NCI-H526 (cell line): ENCODE data around the gene ARHGDIA.
A peak's percentile ranks its signal among the peaks of the same experiment; 100 is the strongest.

ENCODE experiments used
- DNase-seq, 2 experiments: peaks; one replicate each; lab custom pipeline; 2025; lab: John Stamatoyannopoulos, UW

Gene ARHGDIA

DNA sequence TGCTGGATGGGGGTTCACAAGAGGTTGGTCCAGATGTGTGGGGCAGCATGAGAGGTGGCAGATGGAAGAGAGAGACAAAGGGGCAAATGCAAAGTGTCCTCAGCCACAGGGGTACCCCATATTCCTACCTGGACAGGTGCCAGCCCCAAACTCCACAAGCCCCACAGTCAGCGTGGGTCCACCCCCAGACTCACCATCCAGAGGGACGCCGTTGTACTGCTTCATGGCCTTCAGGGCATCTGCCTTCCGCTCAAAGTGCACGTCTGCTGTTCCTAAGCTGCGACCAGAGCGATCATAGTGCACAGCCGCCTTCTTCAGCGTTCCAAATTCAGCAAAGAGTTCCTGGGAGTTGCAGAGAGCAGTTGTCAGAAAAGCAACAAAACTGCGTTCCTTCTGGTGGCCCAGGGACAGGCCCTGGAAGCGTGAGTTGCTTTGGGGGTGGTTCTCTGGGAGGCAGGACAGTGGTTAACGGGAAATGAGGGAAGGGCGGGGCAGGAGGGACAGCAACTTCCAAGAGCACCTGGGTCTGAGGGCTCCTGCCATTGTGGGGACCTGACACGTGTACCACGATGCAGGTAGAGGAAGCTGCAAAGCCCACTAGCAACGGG lies 18.0 kb upstream of the ARHGDIA start:
- no peak for DNase-seq

DNA sequence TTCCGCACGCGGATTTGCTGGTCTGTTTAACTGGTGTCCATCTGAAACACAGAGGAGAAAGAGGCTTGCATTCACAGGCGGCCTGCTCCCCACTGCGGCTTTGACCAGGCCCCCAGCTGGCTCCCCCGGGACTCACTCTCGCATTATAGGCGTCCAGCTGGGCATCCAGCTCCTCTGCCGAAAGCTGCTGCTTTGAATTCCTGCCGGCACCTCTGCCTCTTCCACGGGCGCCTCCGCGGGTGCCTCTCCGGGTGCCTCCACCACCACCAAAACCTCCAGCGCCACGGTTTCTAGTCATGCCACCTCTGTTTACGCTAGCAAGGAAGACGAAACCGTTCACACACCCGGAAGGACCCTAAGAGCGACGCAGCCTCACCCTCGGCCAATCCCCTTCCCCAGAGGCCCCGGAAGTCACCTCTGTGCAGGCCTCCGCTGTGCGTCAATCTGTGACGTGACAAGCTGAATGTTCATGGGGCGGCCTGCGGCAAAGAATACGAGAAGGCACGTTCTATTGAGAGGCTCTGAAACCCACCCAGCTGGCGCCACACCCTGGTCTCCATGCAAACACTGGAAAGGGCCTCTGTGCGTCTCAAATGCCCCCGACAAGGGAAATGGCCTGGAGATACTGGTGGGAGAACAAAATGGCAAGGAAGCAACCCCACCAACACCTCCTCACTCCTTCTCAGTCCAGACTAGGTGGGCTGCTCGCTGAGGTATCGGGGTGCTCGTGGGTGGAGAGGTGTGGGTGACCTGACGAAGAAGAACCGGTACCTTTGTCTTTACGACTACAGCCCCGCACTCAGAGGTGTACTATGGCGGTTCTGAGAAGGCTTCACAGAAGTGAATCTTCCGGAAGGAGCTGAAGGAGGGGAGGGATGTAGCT lies 17.2 kb upstream of the ARHGDIA start:
- DNase-seq = no peak

DNA sequence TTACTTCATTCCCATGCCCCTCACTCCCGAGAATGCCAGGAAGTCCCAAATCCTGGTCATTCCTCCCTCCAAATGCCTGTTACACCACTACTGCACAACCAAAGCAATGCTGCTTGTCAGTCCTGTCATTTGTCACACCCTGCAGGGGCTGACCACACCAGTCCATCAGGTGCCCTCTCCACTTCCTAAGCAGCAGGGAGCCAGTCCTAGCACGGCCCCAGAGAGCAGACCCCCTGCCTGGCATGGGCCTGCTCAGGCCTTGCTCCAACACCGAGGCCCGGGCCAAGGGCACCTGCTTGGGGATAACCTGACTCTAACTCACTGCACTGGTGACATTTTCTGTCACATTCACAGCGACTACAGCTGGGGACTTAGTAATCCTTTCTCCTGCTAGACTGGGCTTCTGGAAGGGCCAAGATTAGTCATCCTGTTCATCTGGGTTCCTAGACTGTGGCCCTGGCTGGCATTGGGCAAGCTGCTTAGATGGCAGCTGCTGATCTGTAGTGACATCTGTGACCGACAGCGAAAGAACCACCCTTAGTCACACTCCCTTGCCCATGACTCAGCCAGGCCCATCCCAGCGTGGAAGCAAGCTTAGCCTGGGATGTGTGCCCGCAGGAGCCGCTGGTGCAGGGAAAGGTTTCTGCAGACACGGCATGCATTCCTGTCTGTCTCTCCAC lies 14.9 kb upstream of the ARHGDIA start:
- DNase-seq = no peak

GRCh38 chr17:81885454-81885853 lies 14.3 kb upstream of the ARHGDIA start:
- no peak for DNase-seq

GRCh38 chr17:81884968-81885367 lies 13.8 kb upstream of the ARHGDIA start:
- DNase-seq = no peak

DNA sequence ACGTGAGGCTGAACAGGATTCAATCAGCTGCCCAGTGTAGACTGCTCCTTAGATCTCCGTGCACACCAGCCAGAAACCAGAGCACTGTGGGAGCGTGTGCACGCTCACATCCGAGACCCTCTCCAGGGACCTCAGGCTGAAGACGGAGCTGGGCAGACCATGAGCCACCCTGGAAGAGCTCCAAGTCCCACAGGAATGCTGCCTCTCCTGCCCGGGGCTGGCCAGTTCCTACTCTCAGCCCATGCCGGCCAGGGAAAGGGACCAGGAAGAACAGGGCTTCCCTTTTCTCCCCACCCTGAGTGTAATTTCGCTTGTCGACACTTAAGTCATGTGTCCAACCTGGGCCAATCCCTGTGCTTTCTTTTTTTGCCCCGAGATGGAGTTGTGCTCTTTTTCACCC lies 13.4 kb upstream of the ARHGDIA start:
- DNase-seq = no peak

DNA sequence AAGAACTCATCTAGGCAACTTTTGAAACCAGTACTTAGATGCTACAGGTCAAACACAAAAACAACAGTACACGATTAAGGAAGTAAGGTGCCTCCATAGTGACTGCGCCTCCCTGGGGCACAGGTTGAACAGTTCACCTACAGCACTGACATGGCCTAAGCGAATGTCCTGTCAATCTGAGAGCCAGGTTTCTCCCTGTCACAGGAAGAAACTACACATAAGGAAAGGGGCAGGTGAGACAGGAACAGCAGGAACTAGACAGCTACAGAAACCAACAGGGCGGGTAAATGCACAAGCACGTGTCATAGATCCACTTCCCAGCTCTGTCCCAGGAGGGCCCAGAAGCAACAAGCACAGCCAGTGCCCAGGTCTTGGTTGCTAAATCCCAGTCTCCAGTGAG lies 8.0 kb upstream of the ARHGDIA start:
- no peak for DNase-seq

DNA sequence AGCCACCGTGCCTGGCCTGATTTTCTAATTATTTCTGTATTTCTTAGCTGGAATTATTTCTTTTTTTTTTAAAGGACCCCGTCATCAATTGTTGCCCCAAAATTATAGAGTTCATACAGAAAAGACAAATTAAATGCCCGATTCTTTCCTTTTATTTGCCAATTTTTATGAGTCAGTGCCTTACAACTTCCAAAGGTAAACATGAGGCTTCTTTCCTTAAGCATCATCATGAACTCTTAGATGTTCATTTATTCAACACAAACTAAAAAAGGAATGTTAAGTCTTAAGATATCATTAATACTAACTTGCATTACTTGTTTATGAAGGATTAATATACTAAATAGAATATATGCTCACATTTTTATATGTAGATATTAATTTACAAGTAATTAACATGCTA lies 7.2 kb upstream of the ARHGDIA start:
- DNase-seq = no peak

DNA sequence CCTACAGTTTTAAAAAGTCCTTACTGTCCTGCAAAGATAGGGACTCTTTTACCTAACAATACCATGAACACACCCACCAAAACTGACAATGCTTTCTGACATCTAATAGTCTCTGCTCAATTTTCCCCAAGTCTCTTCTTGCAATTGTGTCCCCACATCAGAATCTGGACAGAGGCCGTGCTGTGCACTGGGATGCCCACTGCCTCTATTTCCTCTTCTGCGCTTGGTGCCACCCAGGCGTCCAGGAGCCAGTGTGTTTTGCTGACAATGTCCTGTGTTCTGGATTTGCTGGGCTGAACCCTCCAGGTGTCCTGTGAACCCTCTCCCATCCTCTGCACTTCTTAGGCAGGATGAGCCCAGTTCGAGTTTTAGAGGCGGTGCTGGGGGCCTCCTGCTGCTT lies 6.4 kb upstream of the ARHGDIA start:
- DNase-seq = no peak

DNA sequence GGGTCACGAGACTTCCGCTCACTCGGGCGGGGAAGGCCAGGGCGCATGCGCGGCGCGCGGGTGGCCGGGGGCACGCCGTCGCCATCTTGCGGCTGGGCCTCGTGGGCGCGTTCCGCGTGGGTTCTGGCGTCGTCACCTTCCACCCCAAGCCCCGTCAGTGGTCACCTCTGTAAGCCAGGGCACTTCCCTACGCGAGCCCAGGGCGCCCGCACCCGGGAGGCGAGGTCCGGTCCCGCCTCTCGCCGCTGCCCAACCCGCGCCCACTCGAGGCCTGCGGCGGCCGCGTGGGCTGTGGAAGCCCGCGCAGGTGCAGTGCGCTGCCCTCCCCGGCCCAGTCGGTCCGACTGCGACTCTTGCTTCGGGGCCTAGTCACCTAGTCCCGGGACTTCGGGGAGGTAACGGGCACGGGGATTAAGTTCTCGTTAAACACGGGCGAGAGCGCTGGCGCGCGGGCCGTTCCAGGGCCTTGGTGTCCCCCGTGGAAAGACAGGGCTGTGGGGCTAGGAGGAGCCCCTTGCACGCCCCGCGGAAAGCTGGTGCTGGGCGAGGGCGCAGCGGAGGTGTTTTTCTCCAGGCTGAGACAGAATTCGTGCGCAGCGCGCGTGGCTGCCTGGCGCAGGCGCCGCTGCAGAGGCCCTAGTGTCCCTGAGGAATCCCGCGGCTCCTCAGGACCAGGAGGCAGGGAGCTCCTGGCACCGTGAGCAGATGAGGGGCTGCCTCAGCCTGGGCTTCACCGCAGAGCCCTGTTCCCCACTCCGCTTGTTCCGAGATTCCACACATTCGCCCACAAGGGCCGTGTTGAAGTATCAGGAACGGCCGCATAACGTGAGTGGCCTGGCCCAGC lies 472 bp upstream of the ARHGDIA start:
- peak in 1 of 2 experiments; percentile 95 for DNase-seq

DNA sequence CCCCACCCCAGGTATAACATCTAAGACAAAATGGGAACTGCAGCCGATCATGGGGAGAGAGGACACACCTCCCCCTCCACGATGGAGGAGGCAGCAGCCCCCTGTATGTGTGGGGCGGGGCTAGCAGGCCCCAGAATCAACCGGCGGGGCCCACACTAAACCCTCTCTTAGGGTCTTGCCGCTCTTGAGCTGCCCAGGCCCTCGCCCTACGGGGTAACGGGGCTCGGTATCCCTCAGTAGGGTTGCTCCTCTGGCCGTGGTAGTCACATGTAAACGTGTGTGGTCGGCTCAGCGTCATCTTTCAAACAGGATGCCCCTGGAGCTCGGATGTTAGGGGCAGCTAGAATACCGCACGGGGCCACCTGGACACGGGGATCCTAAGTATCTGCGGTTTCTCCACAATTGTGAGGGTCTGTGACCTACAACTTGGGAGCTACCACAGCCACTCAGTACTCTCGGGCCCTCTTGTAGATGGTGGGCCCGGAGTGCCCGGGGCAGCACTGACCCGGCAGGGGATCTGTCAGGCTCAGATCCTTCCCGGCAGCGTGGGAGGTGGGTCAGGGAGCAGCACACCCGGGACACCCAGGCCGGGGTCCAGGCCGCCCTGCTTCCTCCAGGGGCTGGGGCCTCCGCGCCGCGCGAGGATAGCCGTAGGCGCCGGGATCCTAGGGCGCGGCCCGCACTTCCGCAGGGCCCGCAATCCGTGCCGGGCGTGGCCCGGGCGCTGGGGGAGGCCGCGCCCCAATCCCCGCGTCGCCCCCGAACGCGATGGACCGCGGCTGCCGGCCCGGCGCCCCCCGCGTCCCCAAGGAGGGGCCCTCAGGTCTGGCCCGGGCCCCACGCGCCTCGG lies 781 bp downstream of the ARHGDIA start:
- peak in 1 of 2 experiments; percentile 60 for DNase-seq

- DNase-seq = peak; percentile 29 to 68
Observed at GRCh38 chr17:81869221-81870130, 1.7 kb downstream of the ARHGDIA start.

GRCh38 chr17:81868674-81869220 lies 2.4 kb downstream of the ARHGDIA start:
- DNase-seq = peak in 1 of 2 experiments; percentile 41

DNA sequence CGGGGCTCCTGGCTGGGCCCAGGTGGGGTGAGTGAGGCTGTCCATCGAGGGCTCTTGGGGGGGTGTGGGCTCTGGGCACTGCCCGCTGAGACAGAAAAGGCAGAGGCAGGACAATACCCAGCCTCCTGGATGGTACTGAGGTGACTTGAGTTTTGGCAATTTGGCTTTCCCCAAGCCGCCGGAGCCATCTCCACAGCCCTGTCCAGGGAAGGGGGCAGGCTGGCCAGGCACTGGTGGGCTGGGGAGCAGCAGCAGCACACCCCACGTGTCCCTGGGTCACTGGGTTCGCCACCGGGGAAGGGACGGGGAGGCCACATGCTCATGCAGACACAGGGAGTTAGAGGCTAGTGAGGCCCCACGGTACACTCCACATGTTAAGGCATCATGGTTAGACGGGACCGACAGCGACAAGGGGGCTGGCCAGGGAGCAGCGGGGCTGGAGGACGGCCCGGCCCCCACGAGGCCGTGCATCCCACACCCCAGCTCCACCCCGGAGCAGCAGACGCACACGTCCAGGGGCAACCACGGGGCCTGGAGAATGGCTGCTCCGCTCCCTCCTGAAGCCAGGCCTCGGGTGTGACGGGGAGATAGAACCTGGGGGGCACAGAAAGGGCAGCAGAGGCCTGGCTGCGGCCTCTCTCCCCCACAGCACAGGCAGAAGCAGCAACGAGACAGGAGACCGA lies 3.0 kb downstream of the ARHGDIA start:
- DNase-seq = no peak

GRCh38 chr17:81867170-81867990 lies 3.8 kb downstream of the ARHGDIA start:
- peak in 1 of 2 experiments; percentile 54 for DNase-seq

GRCh38 chr17:81866440-81867169 lies 4.5 kb downstream of the ARHGDIA start:
- DNase-seq = no peak

- peak in 1 of 2 experiments; percentile 23 for DNase-seq
Observed at GRCh38 chr17:81865733-81866439, 5.3 kb downstream of the ARHGDIA start.
